Dedifferentiated amniotic fluid mesenchymal stem cell (primary cell): ENCODE measurements around the gene EIF2AK3.
A peak's percentile ranks its signal among the peaks of the same experiment; 100 is the strongest.
"Not testable (repeated sequence)": the region's sequence is repeated elsewhere in the genome, so short reads cannot be mapped to it uniquely, and the experiment has no call there.

Experiments used
- DNase-seq: peaks from one replicate; pipeline ENCODE4 v3.0.0-alpha.2; 2016; ENCODE audit errors: extremely low spot score

EIF2AK3 gene

DNA sequence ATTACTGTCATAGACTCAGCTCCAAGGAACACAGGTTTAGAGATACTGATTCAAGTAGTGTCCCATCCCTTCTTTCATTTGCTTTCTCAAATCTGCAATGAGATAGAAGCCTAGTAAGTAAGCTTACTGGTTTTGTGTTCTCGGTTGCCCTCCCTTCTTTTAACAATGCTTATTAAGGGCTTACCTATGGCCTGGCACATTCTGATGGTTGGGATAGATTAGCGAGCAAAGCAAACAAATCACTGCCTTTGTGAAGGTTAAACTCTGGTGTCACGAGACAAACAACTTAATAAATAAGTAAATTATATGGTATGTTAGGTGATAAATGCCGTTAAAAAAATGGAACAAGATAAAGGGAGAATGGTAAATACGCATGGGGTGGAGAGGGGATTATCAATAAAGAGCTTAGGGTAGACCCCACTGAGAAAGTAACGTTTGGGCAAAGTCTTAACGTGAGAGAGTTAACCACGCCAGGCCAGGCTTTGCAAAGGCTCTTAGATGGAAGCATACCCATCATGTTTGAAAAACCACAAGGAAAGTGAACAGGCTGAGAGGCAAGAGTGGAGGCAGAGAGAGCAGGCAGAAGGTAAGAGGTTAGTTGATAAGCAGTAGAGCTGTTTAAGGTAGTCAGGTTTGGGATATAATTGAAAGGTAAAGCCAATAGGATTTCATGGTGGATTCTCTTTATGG lies 31.0 kb downstream of the EIF2AK3 start:
- DNase-seq, result no peak

DNA sequence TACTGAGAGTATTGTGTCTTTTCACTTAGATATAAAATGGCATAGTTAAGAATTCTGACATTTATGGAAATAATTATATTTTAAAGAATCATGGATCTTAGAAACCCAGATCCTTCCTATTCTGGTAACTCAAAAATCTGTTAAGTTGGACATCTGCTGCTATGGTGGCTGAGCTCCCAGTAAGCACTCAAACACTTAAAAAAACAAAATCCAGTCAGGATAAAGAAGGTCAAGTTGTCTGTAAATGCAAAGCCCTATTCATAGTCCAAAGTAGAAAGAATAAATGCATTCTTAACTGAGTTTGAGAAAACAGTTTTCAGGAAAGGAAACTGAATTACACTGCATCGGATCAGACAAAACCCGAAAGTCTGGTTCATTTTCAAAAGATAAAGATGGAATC lies 35.6 kb downstream of the EIF2AK3 start:
- no peak for DNase-seq

DNA sequence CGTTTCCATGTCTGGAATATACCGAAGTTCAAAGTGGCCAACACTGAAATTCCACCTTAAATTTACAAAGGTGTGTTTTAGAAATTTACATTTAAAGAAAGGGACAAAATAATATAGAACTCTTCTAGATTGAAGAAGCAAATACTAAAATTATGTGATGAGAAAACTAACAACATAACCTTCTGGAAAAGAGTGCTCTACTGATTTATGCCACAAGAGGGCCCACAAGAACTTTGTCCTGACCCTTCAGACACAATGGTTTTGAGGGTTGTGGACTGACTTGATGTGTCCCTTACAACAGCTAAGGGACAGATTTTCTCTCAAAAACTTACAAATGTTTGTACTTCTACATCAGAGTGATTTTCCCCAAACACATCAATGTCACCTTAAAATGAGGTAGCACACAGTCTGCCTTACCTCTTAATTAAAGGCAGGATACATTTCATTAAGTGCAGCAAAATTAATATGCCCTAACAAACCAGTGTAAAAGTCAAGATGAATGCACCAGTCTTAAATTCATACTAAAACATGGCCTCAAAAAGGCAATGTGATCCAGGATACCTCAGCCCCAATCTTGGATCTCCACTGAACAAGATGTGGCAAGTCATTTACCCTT lies 36.2 kb downstream of the EIF2AK3 start:
- DNase-seq, result peak; percentile 63

DNA sequence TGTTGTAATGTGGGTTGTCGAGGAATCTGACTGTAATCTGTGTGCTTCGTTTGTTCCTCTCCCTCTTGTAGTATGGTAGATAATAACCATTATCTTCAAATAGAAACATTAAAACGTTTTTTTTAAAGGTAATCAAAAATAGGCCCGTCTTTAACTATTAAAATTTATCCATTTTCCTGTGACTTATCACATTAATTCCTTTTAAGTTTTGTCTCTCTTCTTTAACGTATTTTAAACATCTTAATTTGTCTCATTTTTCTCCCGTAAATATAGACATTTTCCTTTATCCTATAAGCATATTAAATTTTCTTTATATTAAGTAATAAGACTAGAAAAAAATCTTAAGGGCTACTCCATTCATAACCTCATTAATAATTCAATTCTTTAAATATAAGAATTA lies 41.3 kb downstream of the EIF2AK3 start:
- DNase-seq, result no peak

DNA sequence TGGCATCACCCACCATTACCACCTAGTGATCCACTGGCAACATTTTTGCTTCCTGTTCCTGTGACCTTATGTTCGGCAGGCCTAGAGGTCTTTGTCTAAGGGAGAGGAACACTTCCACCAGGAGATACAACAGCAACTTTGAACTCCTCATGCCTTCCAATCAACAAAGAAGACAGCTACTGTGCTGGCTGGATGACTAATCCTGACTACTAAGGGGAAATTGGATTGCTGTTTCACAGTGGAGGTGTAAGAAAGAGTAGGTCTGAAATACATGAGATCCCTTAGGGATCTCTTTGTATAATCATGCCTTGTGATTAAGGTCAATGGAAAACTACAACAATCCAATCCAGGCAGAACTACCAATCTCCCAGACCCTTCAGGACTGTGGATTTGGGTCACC lies 45.2 kb downstream of the EIF2AK3 start:
- DNase-seq, result no peak

DNA sequence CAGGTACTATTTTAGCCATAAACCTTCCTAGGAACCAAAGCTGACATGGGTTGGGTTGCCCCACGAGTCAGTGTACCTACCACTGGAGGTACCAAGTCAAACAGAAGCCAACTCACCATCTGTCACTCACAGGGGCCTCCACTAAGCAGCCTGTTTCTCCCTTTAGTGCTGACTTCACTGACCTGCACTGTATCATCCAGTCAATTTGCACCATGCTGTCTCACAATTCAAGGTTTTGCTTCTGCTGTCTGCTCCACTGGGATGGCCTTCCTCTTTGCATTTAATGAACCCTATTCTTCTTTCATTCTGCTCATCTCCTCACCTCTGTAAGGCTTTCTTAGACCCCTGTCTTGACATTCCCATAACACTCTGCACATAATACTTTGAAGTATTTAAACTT lies 47.2 kb downstream of the EIF2AK3 start:
- no peak for DNase-seq

DNA sequence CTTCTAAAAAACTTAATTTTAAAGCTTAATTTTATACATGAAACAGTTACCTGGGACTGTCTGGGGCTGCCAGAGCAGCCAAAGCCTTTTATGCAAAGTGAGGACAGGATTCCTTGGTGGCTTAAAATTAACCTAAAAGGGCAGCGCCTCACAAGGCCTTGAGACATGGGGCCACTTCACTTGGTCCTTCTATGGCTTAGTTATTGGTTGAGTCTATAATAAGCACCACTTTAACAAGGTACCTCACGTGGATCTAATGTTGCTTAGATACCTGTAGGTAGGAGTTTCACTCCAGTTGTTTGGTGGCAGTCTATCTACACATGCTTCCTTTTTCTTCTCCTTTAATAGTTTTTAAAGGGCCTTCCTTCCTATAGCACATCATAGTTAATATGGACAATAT lies 51.6 kb downstream of the EIF2AK3 start:
- DNase-seq, result no peak

DNA sequence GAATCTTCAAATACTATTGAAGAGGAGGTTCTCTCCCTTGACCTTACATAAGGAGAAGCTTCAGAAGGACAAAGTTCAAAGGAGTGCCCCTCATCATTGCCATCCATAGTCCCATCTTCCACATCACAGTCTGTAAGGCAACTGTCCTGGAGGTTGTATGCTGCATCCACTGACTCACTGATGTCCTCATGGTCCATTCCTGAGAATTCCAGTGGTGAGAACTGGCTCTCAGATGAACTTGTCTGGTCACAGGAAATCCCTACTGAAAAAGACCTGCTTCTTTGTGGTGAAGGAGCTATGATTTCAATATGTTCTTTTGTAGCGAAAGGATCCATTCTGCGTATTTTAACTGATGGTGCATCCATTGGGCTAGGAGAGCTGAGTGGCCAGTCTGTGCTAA lies 52.2 kb downstream of the EIF2AK3 start:
- no peak for DNase-seq

DNA sequence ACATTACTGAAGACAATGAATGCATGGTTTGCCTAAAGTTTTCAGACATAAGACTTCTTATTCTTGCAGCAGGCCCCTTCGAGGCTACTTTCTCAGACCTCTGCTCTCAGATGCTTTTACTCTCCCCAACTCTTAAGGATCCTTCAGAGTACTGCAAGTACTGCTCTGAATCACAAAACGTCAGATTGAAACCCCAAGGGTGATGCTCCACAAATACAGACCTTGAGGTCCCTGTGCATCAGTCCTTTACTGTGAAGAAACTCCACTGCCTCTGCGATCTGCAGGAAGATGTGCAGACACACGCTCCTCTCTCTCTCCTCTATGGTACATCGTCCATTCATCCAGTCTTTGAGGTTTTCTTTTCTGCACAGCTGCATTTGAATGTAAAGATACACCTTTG lies 52.8 kb downstream of the EIF2AK3 start:
- no peak for DNase-seq

DNA sequence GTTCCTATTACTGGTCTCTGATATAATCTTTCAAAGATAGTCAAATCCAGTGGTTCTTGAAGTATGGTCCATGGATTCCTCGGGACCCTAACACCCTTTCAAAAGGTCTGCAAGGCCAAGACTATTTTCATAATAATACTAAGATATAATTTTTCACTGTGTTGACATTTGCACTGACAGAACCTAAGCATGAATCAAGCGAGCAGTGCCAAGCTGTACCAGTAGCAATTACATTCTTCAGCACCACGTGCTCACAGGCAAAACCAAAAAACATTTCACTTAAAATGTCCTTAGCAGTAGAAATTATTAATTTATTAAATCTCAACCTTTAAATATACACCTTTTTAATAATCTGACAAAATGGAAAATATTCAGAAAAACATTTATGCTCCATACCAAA lies 59.1 kb downstream of the EIF2AK3 start:
- no peak for DNase-seq

DNA sequence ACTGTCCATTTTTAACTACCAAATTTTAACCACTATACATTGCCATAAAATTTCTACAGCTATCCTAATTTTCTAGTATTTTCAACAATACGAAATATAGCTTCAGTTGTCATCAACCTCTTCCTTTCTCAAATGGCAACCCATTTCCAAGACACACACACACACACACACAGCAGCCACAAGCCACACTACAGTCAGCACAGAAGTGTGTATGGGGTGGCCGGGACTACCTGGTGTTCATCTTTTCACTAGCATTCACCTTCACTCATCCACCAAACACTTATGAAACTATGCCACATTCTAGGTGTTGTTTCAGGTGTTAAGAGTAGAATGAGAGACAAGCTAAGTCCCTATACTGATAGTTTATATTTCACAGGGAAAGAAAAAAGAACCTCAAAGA lies 62.9 kb downstream of the EIF2AK3 start:
- DNase-seq, result no peak

DNA sequence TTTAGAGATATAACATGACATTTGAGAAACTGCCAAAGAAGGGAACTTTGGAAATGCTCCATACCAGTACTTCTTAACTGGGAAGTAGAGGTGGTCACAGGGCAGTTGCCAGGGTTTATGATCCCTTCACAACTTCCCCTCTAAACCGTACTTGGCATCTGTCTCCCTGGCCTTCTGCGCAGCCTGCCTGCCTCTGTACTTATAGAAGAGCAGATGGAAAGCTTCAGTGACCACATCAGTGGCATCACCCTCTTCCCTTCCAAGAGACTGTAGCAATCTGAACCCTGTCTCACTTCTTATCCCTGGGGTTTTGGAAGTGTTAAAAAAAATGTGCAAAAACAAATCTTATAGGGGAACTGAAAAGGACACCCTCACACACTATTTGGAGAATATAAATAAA lies 64.1 kb downstream of the EIF2AK3 start:
- no peak for DNase-seq

DNA sequence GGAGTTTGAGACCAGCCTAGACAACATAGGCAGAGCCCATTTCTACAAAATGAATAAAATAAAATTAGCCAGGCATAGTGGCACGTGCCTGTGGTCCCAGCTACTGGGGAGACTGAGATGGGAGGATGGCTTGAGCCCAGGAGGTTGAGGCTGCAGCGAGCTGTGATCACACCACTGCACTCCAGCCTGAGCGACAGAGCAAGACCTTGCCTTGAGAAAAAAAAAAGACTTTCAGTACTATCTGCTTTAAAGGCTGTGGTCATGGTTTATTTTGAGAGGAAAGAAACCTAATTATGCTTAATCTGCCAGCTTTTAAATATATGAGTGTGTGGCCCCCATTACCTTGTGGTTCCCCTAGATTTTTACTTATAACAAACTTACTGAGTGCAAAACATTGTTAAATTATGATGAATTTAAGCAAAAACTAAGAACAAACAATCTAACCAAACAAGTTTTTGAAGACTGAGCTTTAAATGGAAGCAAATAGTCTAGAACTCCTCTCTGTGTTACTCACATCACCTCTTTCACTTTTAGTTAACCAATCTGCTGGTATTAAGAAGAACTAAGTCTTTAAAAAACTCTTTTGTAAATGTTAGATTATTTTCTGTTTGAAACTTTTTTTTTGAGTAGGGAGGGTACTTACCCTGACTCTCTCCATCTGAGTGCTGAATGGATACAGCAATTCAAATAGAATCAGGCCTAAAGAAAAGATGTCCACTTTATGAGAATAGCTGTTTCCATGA lies 65.4 kb downstream of the EIF2AK3 start:
- no peak for DNase-seq

DNA sequence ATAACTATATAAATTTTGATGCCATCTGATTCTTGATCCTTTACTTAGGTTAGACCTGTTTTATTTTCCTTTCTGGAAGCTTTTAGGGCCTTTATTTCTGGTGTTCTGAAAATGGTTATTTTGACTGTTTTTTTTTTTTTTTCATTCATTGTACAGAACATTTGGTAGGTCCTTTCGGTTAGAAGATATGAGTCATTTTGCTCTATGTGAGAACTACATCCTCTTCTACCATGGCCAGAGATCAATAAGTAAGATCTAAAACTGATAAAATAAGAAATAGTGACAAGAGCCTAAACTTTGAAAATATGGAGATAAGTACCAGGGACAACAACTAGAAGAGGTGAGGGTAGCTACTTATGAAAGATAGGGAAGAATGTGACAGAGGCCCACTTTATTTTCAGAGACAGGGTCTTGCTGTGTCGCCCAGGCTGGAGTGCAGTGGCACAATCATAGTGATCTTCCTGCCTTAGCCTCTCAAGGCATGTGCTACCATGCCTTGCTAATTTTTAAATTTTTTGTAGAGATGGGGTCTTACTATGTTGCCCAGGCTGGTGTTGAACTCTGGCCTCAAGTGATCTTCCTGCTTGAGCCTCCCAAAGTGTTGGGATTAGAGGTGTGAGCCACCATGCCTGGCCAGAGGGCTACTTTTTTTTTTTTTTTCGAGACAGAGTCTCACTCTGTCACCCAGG lies 66.5 kb downstream of the EIF2AK3 start:
- no peak for DNase-seq

DNA sequence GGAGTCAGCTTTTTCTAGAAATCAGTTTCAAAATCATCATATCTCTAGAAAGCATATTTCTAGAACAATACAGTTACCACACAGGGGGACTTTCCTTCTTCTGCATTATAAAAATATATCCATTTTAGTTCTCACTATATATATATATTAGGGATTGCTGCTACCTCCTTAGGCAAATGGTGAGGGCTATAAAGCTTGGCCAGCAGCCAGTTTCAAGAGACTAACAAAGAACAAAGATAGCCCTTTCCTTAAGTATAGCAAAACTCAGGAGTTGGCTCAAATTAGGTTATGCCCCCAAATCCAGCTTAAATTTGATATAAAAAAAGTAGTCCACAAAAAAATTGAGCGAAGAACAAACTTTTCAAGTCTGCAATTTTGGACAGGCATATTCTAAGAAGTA lies 70.0 kb downstream of the EIF2AK3 start:
- DNase-seq, result no peak

DNA sequence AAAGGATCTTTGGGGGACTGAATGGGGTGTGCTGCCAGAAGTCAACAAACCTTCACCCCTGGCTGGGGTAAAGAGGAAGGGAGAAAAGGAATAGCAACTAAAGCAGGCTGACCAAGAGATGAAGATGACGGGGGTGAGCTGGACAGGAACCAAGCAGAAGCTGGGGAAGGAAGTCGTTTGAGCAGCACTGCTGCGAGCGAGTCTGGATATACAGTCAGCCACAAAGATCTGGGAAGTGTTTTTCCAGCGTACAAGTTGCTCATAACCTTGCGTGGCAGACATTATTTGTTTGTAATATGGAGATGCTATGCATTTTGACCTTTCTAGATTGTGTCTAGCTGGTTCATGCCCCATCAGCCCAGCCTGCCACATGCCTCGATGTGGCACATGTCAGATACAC lies 71.2 kb downstream of the EIF2AK3 start:
- DNase-seq, result no peak

DNA sequence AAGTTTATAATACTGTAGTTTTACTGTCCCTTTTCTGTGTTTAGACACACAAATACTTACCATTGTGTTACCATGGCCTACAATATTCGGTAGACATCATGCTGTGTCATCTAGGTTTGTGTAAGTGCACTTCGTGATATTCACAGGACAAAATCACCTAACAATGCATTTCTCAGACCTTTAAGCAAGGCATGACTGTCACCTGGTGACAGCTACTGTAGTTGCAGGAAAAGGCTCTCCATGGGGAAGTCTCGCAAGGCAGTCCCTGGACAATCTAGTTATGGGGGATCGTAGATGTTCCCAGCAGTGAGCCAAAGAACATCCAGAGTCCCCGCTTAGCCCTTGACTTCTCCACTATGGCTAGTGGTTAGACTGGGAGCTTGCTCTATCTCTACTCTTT lies 73.1 kb downstream of the EIF2AK3 start:
- no peak for DNase-seq

DNA sequence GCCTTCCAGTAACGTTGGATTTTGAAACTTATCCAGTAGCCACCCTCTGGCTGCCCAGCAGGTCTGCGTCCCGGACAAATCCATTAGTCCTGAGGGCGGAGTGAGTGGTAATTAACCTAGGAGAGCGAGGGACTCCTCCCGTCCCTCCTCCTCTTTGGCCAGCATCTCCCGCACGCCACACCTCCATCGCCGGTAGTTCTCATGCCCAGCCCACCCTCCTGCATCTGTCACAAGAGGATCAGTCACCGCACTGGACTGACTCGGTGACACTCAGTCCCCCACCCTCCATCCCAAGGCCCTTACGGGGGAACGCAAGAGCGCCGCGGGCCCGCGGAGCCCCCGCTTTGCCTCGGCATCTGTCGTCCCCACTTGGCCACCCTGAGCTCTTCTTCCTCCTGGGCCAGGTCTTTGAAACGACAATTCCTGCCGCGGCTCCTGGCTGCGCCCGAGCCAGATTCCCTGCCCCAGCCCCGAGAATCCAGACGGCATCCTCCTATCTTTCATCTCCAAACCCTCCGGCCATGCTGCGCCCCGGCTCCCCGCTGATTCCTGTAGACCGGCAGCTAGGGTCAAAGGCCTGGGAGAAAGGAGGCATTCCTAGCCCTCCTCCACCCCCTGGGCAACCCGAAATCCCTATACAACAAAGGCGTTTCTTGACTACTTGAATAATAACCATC lies 77.5 kb downstream of the EIF2AK3 start:
- DNase-seq, result no peak

DNA sequence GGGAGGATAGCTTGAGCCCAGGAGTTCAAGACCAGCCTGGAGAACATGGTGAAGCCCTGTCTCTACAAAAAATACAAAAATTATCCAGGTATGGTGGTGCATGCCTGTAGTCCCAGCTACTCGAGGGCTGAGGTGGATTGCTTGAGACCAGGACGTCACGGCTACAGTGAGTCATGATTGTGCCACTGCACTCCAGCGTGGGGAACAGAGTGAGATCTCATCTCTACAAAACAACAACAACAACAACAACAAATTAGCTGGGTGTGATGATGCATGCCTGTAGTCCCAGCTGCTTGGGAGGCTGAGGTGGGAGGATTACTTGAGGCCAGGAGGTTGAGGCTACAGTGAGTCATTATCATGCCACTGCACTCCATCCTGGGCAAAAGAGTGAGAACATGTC lies 81.0 kb downstream of the EIF2AK3 start:
- not testable (repeated sequence) for DNase-seq

DNA sequence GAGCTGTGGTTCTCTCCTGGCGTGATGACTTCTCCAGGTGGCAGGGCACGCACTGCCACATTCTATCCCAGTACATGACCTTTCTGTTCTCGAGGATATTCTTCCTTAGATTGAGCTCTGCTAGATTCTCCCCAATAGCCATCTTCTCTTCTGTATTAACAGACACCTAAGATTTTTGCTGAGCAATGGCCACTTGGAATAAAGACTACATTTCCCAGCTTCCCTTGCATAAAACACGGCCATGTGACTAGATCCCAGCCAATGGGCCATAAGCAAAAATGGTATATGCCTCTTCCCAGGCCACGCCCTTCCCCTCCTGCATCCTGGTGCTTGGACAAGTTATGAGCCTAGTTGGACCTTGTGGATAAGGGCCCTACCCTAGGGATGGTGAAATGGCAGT lies 82.1 kb downstream of the EIF2AK3 start:
- DNase-seq, result no peak

DNA sequence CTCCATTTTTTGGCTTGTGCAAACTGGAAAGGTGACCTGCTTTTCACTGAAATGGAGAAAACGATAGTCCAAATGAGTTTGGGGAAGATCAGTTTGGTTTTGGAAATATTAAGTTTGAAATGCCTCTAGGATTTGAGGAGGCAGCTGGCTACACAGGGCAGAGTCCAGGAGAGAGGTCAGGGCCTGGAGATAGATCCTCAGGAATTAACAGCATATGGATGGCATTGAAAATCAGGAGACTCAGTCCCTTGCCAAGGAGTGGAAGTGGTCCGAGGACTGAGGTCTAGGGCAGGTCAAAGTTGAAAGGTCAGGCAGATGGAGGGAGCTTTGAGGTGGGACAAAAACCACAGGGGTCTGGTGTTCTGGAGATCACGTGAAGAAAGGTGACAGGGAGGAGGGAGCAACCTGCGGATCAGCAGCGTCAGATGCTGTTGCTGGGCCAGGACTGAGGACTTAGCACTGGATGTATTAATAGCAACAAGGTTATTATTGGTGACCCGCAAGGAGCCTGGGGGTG lies 83.7 kb downstream of the EIF2AK3 start:
- DNase-seq, result no peak

DNA sequence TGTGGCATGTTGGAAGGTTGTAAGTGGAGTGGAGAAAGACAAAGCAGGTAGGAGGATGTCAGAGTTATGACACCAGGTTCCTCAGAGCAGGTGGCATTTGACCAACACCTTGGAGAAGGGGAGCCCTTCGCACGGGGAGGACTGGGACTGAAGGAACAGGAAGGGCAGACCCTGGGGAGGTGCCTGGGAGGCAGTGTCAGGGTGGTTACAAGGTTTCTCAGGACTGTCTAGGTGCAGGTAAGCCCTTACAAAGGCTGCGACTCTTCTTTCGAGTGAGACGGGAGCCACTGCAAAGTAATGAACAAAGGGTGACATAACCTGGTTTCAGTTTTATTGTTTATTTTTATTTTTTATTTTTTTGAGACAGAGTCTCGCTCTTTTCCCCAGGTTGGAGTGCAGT lies 84.6 kb downstream of the EIF2AK3 start:
- no peak for DNase-seq
